ENCODE data around the gene CMSS1.
A peak's percentile ranks its signal among the peaks of the same experiment; 100 is the strongest.
"Not testable (repeated sequence)": the region's sequence is repeated elsewhere in the genome, so short reads cannot be mapped to it uniquely, and the experiment has no call there.

The CMSS1 gene

GRCh38 chr3:99818818-99819217 lies 1.2 kb downstream of the CMSS1 start:
- DNase-seq (ENCODE audit: low spot score), result no peak

GRCh38 chr3:99823723-99824711 lies 6.4 kb downstream of the CMSS1 start:
- DNase-seq (ENCODE audit: low spot score), result no peak

GRCh38 chr3:99825004-99825640 lies 7.5 kb downstream of the CMSS1 start:
- DNase-seq (ENCODE audit: low spot score), result no peak

- DNase-seq (ENCODE audit: low spot score), result no peak
Observed at GRCh38 chr3:99829844-99830243, 12.2 kb downstream of the CMSS1 start.

- DNase-seq (ENCODE audit: low spot score), result no peak
Observed at GRCh38 chr3:99833617-99834205, 16.0 kb downstream of the CMSS1 start.

GRCh38 chr3:99834211-99834957 lies 16.7 kb downstream of the CMSS1 start:
- DNase-seq (ENCODE audit: low spot score), result no peak

GRCh38 chr3:99836681-99837080 lies 19.0 kb downstream of the CMSS1 start:
- no peak for DNase-seq (ENCODE audit: low spot score)

GRCh38 chr3:99837715-99838114 lies 20.1 kb downstream of the CMSS1 start:
- DNase-seq (ENCODE audit: low spot score), result no peak

- DNase-seq (ENCODE audit: low spot score), result no peak
Observed at GRCh38 chr3:99838755-99839154, 21.1 kb downstream of the CMSS1 start.

- no peak for DNase-seq (ENCODE audit: low spot score)
Observed at GRCh38 chr3:99839613-99840012, 22.0 kb downstream of the CMSS1 start.

GRCh38 chr3:99841949-99842348 lies 24.3 kb downstream of the CMSS1 start:
- not testable (repeated sequence) for DNase-seq (ENCODE audit: low spot score)

GRCh38 chr3:99842826-99843589 lies 25.3 kb downstream of the CMSS1 start:
- peak; percentile 35 for DNase-seq (ENCODE audit: low spot score)

GRCh38 chr3:99843590-99844258 lies 26.1 kb downstream of the CMSS1 start:
- DNase-seq (ENCODE audit: low spot score), result no peak

- no peak for DNase-seq (ENCODE audit: low spot score)
Observed at GRCh38 chr3:99845331-99845730, 27.7 kb downstream of the CMSS1 start.

GRCh38 chr3:99845999-99846398 lies 28.3 kb downstream of the CMSS1 start:
- no peak for DNase-seq (ENCODE audit: low spot score)

- peak; percentile 34 for DNase-seq (ENCODE audit: low spot score)
Observed at GRCh38 chr3:99846477-99847160, 29.0 kb downstream of the CMSS1 start.

GRCh38 chr3:99848433-99848832 lies 30.8 kb downstream of the CMSS1 start:
- no peak for DNase-seq (ENCODE audit: low spot score)

GRCh38 chr3:99850608-99851007 lies 32.9 kb downstream of the CMSS1 start:
- DNase-seq (ENCODE audit: low spot score), result no peak

GRCh38 chr3:99851955-99852354 lies 34.3 kb downstream of the CMSS1 start:
- DNase-seq (ENCODE audit: low spot score), result no peak

- DNase-seq (ENCODE audit: low spot score), result no peak
Observed at GRCh38 chr3:99852851-99853250, 35.2 kb downstream of the CMSS1 start.

Measured in HuH-7 (cell line).